Type B pancreatic cell (in vitro differentiated cells): Measurements from ENCODE around the gene TMEM244. TPM values are rescaled to one million over a fixed set of nuclear protein-coding genes. Genes with fewer than 3 reads are reported as not detected.

Experiments
- DNase-seq: peaks from one replicate; pipeline ENCODE4 v3.0.0; 2021; ENCODE audit warnings: mixed read lengths; ENCODE audit not compliant: unreplicated experiment; ENCODE audit errors: extremely low spot score
- H3K27ac Mint-ChIP-seq: 2 replicates; pipeline ENCODE4 v1.8.0; 2021; ENCODE audit warnings: mild to moderate bottlenecking, mixed read lengths
- H3K27me3 Mint-ChIP-seq: 2 replicates; pipeline ENCODE4 v1.8.0; 2021; ENCODE audit warnings: mixed read lengths
- H3K36me3 Mint-ChIP-seq: 2 replicates; pipeline ENCODE4 v1.8.0; 2021; ENCODE audit warnings: mixed read lengths
- H3K4me1 Mint-ChIP-seq: one replicate; pipeline ENCODE4 v1.8.0; 2021; ENCODE audit warnings: mixed read lengths; ENCODE audit not compliant: unreplicated experiment
- H3K4me3 Mint-ChIP-seq: 2 replicates; pipeline ENCODE4 v1.8.0; 2021; ENCODE audit warnings: mild to moderate bottlenecking, mixed read lengths
- H3K9me3 Mint-ChIP-seq: 2 replicates; pipeline ENCODE4 v1.8.0; 2021; ENCODE audit warnings: mixed read lengths
- total RNA-seq: library from RNA; stranded (reverse); gene quantifications from 2 replicates; pipeline ENCODE4 v1.2.1, GENCODE V29; 2021; ENCODE audit warnings: low replicate concordance
- TF ChIP-seq, protein P1 (sequence below): fragments of 200-600 bp; sonication (generic); conservative IDR thresholded peaks from 2 replicates; pipeline ENCODE4 v1.5.0; 2021; ENCODE audit warnings: antibody characterized with exemption, mild to moderate bottlenecking

The TMEM244 gene
- total RNA-seq, 1 donor from 2014 or later: not detected

DNA sequence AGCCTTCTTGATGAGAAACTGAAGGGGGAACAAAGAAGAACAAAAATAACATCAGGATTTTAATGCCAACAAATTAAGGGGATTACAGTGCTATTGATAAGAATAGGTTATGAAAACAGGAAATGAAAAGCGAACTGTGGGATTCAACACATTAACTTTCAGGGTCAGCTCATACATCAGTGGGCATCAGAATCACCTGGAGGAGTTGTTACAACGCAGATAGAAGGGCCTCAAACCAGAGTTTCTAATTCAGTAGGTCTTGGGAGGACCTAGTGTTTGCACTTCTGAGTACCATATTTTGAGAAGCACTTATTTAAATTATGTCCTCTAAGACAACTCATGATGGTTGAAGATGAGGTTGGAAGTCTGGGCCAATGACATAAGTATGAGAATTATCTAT, 5.6 kb upstream of the TMEM244 start:
- TF ChIP-seq, protein P1, sequence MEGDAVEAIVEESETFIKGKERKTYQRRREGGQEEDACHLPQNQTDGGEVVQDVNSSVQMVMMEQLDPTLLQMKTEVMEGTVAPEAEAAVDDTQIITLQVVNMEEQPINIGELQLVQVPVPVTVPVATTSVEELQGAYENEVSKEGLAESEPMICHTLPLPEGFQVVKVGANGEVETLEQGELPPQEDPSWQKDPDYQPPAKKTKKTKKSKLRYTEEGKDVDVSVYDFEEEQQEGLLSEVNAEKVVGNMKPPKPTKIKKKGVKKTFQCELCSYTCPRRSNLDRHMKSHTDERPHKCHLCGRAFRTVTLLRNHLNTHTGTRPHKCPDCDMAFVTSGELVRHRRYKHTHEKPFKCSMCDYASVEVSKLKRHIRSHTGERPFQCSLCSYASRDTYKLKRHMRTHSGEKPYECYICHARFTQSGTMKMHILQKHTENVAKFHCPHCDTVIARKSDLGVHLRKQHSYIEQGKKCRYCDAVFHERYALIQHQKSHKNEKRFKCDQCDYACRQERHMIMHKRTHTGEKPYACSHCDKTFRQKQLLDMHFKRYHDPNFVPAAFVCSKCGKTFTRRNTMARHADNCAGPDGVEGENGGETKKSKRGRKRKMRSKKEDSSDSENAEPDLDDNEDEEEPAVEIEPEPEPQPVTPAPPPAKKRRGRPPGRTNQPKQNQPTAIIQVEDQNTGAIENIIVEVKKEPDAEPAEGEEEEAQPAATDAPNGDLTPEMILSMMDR: no peak
- H3K4me3 Mint-ChIP-seq: no peak overlapping the region
- no peaks in the 10 kb centered on the region for H3K36me3 Mint-ChIP-seq
- peaks cover 5% of the 10 kb centered on the region for H3K9me3 Mint-ChIP-seq
- DNase-seq: no peak
- H3K4me1 Mint-ChIP-seq: peaks cover 6% of the 10 kb centered on the region
- no peaks in the 10 kb centered on the region for H3K27me3 Mint-ChIP-seq
- H3K27ac Mint-ChIP-seq: no peak overlapping the region

DNA sequence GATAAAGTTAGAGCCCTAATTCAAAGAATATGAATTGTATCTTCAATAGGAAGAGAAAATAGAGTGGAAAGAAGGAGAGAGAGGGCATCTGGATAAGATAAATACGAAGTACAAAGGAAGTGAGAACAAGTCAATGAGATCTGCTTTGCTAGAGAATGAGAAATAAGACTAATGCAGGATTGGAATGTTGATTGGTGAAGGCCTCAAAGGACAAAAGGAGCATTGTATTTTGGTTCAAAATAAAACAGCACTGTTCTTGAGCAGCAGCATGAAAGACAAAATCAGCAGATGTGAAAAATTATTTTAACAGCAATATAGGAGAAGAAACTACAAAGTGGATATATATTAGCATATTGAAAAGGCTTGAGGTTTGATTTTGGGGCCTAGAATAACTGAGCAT, 5.1 kb upstream of the TMEM244 start:
- Mint-ChIP-seq H3K4me1 (peaks cover 6% of the 10 kb centered on the region), H3K27ac (no peak overlapping the region), H3K9me3 (peaks cover 5% of the 10 kb centered on the region), H3K36me3 (no peaks in the 10 kb centered on the region), H3K4me3 (no peak overlapping the region), H3K27me3 (no peaks in the 10 kb centered on the region)
- DNase-seq: no peak
- TF ChIP-seq, protein P1: no peak

DNA sequence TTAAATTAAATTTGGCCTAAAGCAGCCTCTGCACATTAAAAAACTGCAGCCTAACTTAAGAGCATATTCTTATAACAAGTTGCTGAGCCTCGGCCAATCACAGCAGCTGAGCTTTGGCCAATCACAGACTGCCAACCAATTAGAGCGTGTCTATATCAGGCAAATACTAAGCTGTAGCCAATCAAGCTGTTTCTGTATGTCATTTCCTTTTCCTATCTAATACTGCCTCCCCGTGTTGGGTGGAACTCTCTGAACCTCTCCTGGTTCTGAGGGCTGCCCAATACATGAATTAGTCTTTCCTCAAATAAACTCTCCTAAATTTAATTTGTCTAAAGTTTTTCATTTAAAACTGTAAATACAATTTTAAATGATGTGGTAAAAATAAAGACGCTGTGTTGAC, 3.9 kb upstream of the TMEM244 start:
- Mint-ChIP-seq H3K9me3 (peaks cover 5% of the 10 kb centered on the region), H3K4me3 (no peak overlapping the region), H3K27me3 (no peaks in the 10 kb centered on the region), H3K27ac (no peak overlapping the region), H3K36me3 (no peaks in the 10 kb centered on the region), H3K4me1 (peaks cover 6% of the 10 kb centered on the region)
- TF ChIP-seq, protein P1: no peak
- DNase-seq: no peak

DNA sequence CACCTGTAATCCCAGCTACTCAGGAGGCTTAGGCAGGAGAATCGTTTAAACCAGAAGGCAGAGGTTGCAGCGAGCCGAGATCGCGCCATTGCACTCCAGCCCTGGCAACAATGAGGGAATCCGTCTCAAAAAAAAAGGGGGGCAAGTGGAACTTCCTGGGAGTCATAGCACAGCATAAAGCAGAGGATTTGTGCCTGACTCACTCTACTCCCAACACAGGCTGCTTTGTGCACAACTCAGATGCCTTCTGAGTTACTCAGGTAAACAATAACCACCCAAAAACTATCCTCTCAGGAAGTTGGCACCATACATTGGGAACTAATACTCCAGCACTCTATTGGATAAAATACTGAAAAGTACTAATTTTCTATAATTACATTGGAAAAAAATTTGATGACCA, 2.5 kb upstream of the TMEM244 start:
- TF ChIP-seq, protein P1: no peak
- no peak overlapping the region for H3K27ac Mint-ChIP-seq
- no peaks in the 10 kb centered on the region for H3K27me3 Mint-ChIP-seq
- no peaks in the 10 kb centered on the region for H3K36me3 Mint-ChIP-seq
- peaks cover 5% of the 10 kb centered on the region for H3K9me3 Mint-ChIP-seq
- no peak overlapping the region for H3K4me3 Mint-ChIP-seq
- H3K4me1 Mint-ChIP-seq: peaks cover 6% of the 10 kb centered on the region
- no peak for DNase-seq

DNA sequence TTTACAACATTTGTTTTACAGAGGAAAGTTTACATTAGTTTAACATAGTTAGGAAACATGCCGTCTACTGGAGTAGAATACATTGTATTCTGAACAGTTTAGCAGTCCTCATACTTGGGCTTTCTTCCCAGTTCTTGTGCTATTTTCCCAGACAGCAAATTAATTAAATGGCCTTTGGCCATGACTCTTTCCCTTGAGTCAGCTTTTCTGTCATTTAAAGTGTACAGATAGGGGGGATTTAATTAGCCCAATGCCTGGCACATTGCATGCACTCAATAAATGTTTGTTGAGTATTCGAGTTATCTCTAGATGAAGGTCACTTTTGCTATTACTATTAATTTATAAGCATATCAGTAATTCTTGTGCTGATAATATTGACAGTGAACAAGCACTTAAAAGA, 1.6 kb downstream of the TMEM244 start:
- TF ChIP-seq, protein P1: no peak
- Mint-ChIP-seq H3K4me3 (no peak overlapping the region), H3K9me3 (no peaks in the 10 kb centered on the region), H3K27me3 (no peaks in the 10 kb centered on the region), H3K36me3 (no peaks in the 10 kb centered on the region), H3K27ac (no peak overlapping the region), H3K4me1 (no peaks in the 10 kb centered on the region)
- no peak for DNase-seq

DNA sequence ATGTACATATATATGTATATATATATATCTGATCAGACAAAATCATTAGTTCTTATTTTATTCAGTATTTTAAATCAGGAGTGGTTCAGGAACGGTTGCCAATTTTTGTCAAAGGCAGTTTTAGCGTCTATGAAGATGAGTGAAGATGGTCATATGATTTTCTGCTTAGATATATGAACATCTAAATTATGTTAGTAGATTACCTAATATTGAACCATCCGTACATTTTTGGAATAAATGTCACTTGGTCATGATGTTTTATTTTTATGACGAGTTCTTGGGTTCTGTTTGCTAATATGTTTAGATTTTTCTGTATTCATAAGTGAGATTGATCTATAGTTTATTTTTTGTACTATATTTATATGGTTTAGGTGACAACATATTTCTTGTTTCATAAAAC, 3.3 kb downstream of the TMEM244 start:
- Mint-ChIP-seq H3K27me3 (peaks cover 3% of the 10 kb centered on the region), H3K27ac (no peak overlapping the region)

More for the DNA sequence above, 3.3 kb downstream of the TMEM244 start:
- Mint-ChIP-seq H3K4me1 (no peaks in the 10 kb centered on the region), H3K4me3 (no peak overlapping the region), H3K36me3 (no peaks in the 10 kb centered on the region), H3K9me3 (no peaks in the 10 kb centered on the region)
- no peak for DNase-seq
- TF ChIP-seq, protein P1: no peak
